ENCODE data around the gene RDM1.

DNA sequence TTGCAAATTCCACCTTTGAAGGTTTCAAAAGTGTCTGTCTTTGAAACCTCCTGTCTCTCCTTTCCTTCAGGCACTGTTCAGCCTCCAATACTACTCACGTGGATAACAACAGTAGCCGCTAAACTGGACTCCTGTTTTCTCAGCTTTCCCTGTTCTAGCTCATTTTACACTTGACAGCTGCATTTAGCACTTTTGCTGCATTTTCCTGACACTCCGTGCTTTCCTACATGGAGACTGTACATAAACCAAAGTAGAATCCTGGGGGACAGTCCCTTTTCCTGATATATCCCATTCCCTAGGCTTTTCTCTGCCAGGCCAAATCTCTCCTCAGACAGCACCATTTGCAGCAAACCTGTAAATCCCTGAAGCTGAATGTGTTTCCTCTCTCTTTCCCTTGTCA is 54.0 kb downstream of the RDM1 start:
- TF ChIP-seq, protein P1, sequence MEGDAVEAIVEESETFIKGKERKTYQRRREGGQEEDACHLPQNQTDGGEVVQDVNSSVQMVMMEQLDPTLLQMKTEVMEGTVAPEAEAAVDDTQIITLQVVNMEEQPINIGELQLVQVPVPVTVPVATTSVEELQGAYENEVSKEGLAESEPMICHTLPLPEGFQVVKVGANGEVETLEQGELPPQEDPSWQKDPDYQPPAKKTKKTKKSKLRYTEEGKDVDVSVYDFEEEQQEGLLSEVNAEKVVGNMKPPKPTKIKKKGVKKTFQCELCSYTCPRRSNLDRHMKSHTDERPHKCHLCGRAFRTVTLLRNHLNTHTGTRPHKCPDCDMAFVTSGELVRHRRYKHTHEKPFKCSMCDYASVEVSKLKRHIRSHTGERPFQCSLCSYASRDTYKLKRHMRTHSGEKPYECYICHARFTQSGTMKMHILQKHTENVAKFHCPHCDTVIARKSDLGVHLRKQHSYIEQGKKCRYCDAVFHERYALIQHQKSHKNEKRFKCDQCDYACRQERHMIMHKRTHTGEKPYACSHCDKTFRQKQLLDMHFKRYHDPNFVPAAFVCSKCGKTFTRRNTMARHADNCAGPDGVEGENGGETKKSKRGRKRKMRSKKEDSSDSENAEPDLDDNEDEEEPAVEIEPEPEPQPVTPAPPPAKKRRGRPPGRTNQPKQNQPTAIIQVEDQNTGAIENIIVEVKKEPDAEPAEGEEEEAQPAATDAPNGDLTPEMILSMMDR (conservative IDR thresholded peaks at IDR 0.05 in 1 of 2, IDR thresholded peaks at IDR 0.05 in 1 of 2; ENCODE audit: low read depth in 1 of 2, low read length in 2 of 2) = no peak
- TF ChIP-seq EZH2 (IDR thresholded peaks at IDR 0.05; ENCODE audit: low read length, missing control alignments) = no peak

Measured in fibroblast of lung (primary cell).